Mucosa of stomach (tissue), 1 donor: Measurements from ENCODE around the gene TNFRSF25.
A peak's percentile ranks its signal among the peaks of the same experiment; 100 is the strongest.
"Not testable (repeated sequence)": the region's sequence is repeated elsewhere in the genome, so short reads cannot be mapped to it uniquely, and the experiment has no call there.

ENCODE experiments used
- H3K27me3 ChIP-seq: one replicate; pipeline ENCODE4 v1.7.0; 2013; ENCODE audit warnings: mild to moderate bottlenecking, low read length; ENCODE audit not compliant: control insufficient read depth, insufficient read depth
- H3K36me3 ChIP-seq: one replicate; pipeline ENCODE4 v1.7.0; 2013; ENCODE audit warnings: low read length; ENCODE audit not compliant: control insufficient read depth, insufficient read depth
- H3K4me1 ChIP-seq: one replicate; pipeline ENCODE4 v1.7.0; 2013; ENCODE audit warnings: mild to moderate bottlenecking, low read length; ENCODE audit not compliant: control insufficient read depth, insufficient read depth
- H3K4me3 ChIP-seq: one replicate; pipeline ENCODE4 v1.7.0; 2013; ENCODE audit warnings: low read length
- H3K9ac ChIP-seq: one replicate; pipeline ENCODE4 v1.7.0; 2013; ENCODE audit warnings: mild to moderate bottlenecking, low read length, moderate library complexity
- H3K9me3 ChIP-seq: one replicate; pipeline ENCODE4 v1.7.0; 2013; ENCODE audit warnings: mild to moderate bottlenecking, low read length, moderate library complexity; ENCODE audit not compliant: control insufficient read depth
- donor health status: Pancreatic carcinoma.

TNFRSF25 gene

DNA sequence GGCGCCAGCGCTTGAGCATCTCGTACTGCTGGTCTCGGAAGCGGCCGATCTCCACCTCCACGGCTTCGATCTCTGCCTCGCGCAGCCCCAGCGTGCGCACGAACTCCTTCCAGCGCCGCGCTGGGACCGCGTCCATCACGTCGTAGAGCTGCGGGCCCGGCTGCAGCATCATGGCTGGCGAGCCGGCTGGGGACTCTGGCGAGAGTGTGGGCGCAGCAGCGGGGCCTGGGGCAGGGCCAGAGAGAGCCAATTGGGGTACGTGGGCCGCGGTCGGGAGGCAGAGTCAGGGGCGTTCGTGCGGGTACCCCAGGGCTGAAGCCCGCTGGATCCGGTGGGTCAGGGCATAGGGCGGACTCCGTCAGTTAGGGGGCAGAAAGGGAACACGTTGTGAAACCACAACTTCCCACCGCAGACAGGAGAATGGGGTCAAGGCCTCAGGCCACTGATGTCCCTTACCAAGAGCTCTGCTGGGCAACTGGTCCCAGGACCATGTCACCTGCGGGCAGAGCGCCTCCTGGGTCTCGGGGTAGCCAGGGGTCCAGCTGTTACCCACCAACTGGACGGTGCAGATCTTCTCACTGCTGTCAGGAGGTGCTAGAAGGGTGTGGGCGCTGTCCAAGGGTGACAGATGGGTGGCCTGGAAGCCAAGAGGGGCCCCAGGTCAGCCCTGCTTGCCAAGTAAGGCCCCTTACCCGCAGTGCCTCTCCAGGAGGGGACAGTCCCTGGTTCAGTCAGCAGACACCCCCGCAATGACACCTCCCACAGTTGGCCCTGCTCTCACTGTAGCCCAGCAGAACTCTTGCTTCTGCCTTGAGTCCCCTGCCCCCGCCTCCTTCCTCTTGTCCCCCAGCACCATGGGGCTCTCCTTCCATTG lies 4.2 kb downstream of the TNFRSF25 start:
- H3K4me1 ChIP-seq = peaks cover 10% of the 10 kb centered on the region
- no peaks in the 10 kb centered on the region for H3K36me3 ChIP-seq
- H3K9me3 ChIP-seq = no peaks in the 10 kb centered on the region
- peaks cover 33% of the 10 kb centered on the region for H3K27me3 ChIP-seq
- H3K4me3 ChIP-seq = no peak overlapping the region
- H3K9ac ChIP-seq = no peak overlapping the region

DNA sequence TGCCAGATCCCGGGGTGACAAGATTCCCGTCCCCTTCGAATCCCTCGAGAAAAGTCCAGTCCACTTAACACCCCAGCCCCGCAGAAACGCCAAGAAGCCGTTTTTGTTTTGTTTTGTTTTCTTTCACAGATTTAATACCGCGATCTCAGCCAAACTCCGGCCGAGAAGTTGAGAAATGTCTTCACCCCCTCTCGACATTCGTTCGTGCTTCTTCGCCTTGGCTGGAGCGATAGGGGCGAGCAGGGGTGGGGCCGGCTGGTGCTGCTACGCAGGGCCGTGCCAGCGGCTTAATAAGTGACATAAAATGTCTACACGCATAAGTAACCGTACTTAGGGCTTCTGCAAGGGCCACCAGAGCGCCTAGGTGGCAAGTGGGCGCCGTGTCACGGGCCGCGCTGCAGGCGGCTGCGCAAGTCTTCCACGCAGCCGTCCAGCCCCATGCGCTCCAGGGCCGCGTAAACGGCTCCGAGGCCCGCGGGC lies 4.9 kb downstream of the TNFRSF25 start:
- Histone ChIP-seq H3K27me3 (peaks cover 36% of the 10 kb centered on the region), H3K9me3 (no peaks in the 10 kb centered on the region), H3K4me3 (no peak overlapping the region), H3K36me3 (no peaks in the 10 kb centered on the region), H3K9ac (peak overlapping the region; percentile 47), H3K4me1 (peaks cover 10% of the 10 kb centered on the region)

DNA sequence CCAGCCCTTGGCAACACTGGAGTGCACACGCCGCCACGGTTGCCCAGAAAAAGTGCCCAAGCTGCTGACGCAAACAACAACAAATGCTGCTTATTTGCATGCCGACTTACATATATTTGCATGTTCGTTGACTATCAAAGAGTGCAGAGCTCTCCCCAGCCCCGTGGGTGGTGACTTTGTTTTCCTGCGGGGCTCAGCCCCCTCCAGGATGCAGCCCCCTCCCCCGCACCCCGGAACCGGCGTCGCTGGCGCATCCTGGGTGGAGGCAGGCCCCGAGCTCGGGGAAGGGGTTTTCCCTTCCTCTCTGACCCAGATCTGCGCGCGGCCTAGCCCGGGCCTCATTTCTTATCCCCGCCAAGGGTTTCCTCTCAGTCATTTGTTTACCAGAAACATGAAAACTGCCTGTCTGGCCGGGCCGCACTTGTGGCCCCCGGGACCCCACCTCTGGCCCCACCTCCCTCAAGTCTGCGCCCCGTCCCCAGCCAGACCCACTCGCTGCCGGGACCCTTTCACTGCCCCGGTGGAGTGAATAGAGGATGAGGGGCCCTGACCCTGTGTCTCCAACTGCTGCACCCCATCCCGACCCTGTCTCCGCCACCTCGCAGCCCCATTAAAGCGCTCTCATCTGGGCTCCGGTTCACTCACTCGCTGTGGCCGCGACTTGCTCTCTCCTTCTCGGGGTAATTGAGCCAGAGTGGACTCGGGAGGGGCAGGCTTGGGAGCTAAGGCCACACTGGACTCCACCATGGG lies 5.5 kb downstream of the TNFRSF25 start:
- Histone ChIP-seq H3K9ac (peak overlapping the region; percentile 47), H3K4me3 (no peak overlapping the region), H3K4me1 (peaks cover 10% of the 10 kb centered on the region), H3K9me3 (no peaks in the 10 kb centered on the region), H3K27me3 (peaks cover 38% of the 10 kb centered on the region), H3K36me3 (no peaks in the 10 kb centered on the region)

DNA sequence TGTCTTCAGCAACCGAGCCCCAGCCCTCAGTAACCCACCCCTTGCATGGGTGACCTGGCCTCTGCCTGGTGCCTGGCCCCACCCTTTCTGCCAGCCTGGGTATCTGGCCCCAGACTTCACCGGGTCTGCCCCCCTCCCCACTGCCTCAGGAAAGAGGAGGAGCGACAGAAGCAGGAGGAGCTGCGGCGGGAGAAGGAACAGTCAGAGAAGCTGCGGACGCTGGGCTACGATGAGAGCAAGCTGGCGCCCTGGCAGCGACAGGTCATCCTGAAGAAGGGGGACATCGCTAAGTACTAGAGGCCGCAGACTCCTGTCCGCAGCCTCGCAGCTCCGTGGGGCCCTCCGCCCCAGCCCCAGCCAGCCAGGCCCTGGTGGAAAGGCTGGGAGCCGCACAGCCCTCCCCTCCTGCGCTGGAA lies 6.1 kb downstream of the TNFRSF25 start:
- Histone ChIP-seq H3K4me3 (no peak overlapping the region), H3K9me3 (no peaks in the 10 kb centered on the region), H3K27me3 (peaks cover 43% of the 10 kb centered on the region), H3K9ac (peak overlapping the region; percentile 2), H3K36me3 (no peaks in the 10 kb centered on the region), H3K4me1 (peaks cover 10% of the 10 kb centered on the region)

DNA sequence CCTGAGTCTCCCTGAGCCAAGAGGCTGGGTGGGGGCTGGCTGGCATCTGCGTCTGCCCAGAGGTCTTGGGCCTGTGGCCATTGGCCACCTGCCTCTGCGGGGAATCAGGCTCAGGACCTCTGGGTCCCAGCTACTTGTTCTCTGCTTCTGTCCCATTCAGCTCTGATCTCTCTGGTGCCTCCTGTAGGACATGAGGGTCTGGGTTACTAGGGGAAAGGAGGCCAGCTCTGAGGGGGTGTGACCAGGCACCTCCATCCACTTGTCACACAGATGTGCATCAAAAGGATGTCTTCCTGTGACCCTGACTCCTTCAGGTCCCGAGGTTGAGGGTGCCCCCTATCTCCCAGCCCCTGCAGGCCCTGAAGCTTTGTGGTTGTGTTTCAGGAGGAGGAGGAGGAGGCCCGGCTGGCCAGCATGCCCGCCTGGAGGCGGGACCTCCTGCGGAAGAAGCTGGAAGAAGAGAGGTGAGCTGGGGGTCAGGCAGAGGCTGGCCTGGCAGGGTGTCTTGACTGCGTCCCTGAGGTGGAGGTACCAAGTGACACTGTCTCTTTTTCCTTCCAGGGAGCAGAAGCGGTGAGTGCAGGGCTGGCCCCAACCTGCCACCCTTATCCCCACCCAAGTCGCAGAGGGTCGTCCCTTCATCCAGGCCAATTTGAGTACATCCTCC lies 9.0 kb downstream of the TNFRSF25 start:
- peaks cover 6% of the 10 kb centered on the region for H3K4me1 ChIP-seq
- no peak overlapping the region for H3K4me3 ChIP-seq
- no peaks in the 10 kb centered on the region for H3K36me3 ChIP-seq
- H3K27me3 ChIP-seq = peaks cover 58% of the 10 kb centered on the region
- H3K9me3 ChIP-seq = no peaks in the 10 kb centered on the region
- H3K9ac ChIP-seq = no peak overlapping the region

DNA sequence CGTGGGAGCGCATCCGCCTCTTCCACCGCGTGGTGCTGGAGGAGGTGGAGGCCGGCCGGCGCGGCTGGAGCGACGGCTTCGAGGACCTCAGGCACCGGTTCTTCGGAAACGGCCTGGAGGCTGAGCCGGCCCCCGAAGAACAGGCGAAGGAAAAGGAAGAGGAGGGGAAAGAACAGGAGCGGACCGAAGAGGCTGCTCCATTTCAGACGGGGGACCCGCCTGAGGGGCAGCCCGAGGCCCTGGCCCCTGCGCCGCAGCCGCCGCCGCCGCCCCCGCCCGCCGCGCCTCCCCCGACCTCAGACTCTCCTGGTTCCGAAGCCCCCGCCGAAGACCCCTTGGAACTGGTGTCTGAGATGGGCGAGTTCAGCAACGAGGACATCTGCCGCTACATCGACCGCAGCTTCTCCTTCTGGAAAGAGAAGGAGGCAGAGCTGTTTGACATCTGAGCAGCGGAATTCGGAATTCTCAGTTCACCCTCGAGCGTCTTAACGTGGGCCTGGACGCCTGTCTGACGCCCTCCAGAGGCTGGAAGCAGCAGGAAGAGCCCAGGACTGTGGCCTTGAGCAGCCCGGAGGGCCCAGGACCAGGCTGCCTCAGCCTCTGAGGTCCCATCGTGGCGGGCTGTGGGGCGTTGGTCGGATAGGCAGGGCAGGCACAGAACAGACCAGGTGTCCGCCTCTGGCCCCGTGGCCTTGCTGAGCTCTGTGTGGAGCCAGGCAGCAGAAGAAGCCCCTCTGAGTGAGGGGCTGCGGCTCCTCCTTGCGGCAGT lies 10.0 kb downstream of the TNFRSF25 start:
- H3K36me3 ChIP-seq, H3K4me3 ChIP-seq, H3K9ac ChIP-seq, H3K9me3 ChIP-seq: not testable (repeated sequence)
- Histone ChIP-seq H3K27me3 (peaks cover 57% of the 10 kb centered on the region), H3K4me1 (peaks cover 11% of the 10 kb centered on the region)

DNA sequence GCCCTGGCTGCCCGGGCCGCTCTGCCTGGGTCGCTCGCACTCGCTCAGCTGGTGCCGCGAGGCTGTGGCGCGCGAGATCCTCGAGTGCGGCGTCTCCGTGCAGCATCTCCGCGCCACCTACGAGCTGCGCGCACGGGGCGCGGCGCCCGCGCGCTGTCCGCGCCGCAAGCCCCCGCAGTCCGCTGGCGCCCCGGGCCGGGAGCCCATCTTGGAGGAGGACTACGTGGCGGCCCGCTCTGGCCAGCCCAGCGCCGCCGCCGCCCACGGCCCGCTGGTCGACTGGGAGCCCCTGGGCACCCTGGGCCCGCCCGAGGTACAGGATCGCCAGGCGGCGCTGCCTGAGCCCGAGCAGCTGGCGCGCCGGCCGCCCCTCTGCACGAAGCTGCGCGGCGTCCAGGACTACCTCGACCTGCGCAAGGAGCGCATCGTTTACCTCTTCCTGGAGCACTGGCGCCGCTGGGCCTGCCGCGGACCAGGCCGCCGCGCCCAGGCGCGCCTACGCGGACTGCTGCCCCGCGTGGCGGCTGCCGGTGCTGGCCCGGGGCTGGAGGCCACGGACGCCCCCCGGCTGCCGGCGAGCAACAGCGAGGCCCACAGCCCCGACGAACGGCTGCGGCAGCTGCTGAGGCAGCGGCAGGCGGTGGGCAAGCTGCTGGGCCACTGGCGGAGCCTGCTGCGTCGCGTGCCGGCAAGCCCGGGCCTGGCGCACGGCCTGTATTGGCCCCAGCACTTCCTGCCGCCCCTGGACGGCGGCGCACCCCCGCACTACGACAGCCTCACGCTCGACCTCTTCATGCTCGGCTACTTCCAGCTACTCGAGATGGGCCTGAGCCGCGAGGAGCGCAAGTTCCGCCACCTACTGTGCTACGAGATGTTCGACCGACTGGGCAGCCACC lies 10.9 kb downstream of the TNFRSF25 start:
- H3K9ac ChIP-seq = no peak overlapping the region
- peaks cover 17% of the 10 kb centered on the region for H3K4me1 ChIP-seq
- peaks cover 52% of the 10 kb centered on the region for H3K27me3 ChIP-seq
- H3K9me3 ChIP-seq = no peaks in the 10 kb centered on the region
- H3K4me3 ChIP-seq = no peak overlapping the region
- no peaks in the 10 kb centered on the region for H3K36me3 ChIP-seq

DNA sequence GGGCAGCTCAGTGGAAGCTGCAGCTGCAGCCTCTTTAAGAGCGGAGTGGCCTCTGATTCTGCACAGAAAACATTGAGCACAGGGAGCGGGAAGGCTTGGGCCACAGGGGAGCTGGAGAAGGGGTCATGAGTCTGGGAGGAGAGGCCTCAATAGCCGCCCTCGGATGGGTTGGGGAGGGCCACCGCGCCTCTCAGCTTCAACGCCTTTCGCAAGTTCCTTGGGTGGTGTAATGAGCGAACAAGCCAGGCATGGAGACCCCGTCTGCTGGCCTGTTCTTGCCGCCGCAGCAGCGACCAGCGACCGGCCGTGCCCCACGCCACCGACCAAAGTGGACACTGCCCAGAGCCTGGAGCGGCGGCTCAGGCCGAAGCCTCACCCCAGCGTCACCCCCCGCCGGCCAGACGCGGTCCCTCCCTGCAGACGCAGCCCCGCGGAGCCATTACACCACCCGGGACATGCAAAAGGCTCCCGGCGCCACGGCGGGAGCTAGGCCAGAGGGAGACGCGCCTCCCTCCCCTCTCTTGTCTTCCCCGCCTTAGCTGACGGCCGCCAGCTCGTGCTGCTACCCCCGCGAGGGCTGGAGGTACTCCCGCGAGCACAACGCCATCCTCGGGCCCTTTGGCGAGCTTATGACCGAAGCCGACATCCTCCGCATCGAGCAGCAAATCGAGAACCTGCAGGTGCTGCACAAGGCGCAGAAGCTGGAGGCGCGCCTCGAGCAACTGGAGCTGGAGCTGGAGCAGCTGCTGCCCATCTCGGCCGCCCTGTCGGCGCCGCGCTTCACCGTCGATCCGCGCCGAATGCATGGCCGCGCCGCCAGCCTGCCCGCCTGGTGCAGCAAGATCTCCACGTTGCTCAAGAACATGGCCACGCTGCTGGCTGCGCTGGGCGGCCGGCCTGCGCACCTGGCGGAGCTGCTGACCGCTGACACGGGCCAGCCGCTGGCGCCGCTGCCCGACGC lies 11.8 kb downstream of the TNFRSF25 start:
- H3K9ac ChIP-seq, H3K36me3 ChIP-seq, H3K4me3 ChIP-seq, H3K9me3 ChIP-seq: not testable (repeated sequence)
- Histone ChIP-seq H3K27me3 (peaks cover 51% of the 10 kb centered on the region), H3K4me1 (peaks cover 26% of the 10 kb centered on the region)

DNA sequence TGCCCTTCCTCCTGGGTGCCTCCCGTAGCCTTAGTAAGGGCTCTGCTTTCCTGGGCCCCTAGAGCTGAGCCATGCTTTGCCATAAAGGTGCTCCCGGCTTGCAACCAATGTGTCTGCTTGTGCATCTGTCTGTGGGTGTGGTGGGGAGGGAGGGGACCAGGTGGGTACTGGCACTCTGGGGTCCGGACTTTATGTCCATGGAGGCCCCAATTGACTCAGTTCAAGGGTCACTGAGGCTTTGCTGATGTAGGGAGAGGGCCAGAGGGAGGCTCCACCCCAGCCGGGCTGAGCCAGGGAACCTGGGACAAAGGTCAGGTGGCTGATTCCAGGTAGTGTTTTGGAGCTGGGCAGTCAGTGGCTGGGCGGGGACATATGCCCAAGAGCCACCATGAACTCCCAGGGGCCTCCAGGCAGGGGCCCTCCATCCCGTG lies 15.0 kb downstream of the TNFRSF25 start:
- H3K36me3 ChIP-seq = no peaks in the 10 kb centered on the region
- no peak overlapping the region for H3K4me3 ChIP-seq
- H3K27me3 ChIP-seq = peaks cover 67% of the 10 kb centered on the region
- no peaks in the 10 kb centered on the region for H3K9me3 ChIP-seq
- peak overlapping the region; percentile 8 for H3K9ac ChIP-seq
- peaks cover 36% of the 10 kb centered on the region for H3K4me1 ChIP-seq

DNA sequence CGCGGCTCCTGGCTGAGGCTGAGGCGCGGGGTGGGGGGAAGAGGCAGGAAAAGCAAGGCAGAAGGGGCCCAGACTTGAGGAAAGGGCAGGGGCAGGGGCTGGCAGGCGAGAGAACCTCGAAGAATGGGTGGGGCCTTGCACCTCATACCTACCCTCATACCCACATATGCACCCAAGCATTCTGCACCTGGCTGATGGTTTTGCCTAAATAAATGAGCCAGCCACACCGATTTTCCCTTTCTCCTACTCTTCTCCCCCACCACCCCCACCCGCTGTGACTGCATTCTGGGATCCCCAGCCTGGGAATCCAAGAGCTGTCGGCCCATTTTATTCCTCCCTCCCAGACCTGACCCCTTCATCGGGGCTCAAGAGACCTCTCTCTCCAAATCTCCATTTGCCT lies 15.5 kb downstream of the TNFRSF25 start:
- peaks cover 36% of the 10 kb centered on the region for H3K4me1 ChIP-seq
- H3K9me3 ChIP-seq, H3K36me3 ChIP-seq, H3K4me3 ChIP-seq: not testable (repeated sequence)
- peak overlapping the region; percentile 8 for H3K9ac ChIP-seq
- peaks cover 67% of the 10 kb centered on the region for H3K27me3 ChIP-seq
